Measurements from ENCODE around the gene MYH11.
"Not testable (repeated sequence)": the region's sequence is repeated elsewhere in the genome, so short reads cannot be mapped to it uniquely, and the experiment has no call there.

The MYH11 gene

DNA sequence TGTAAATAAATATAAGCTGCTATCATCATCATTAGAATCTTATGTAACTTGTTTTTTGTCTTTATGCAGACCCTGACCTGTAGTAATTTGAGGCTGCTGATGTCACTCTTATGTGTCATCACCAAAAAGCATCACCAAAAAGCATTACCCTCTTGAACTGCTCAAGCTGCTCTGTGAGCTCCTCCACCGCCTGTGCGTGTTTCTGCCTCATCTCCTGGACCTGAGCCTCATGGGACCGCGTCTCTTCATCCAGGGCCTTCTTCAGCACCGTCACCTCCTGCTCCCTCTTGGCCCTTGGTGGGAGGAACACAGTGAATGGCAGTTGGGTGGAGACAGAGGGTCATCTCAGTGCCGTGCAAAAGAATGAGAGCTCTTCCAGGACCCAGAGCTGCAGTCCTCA is 124.4 kb downstream of the MYH11 start:
- TF ChIP-seq, protein P1, sequence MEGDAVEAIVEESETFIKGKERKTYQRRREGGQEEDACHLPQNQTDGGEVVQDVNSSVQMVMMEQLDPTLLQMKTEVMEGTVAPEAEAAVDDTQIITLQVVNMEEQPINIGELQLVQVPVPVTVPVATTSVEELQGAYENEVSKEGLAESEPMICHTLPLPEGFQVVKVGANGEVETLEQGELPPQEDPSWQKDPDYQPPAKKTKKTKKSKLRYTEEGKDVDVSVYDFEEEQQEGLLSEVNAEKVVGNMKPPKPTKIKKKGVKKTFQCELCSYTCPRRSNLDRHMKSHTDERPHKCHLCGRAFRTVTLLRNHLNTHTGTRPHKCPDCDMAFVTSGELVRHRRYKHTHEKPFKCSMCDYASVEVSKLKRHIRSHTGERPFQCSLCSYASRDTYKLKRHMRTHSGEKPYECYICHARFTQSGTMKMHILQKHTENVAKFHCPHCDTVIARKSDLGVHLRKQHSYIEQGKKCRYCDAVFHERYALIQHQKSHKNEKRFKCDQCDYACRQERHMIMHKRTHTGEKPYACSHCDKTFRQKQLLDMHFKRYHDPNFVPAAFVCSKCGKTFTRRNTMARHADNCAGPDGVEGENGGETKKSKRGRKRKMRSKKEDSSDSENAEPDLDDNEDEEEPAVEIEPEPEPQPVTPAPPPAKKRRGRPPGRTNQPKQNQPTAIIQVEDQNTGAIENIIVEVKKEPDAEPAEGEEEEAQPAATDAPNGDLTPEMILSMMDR (IDR thresholded peaks at IDR 0.05; ENCODE audit: control insufficient read depth, extremely low read depth, insufficient read depth): no peak
- no peak overlapping the region for H3K4me3 ChIP-seq (ENCODE audit: low read depth, low read length)
- DNase-seq (ENCODE audit: low read depth): no peak

DNA sequence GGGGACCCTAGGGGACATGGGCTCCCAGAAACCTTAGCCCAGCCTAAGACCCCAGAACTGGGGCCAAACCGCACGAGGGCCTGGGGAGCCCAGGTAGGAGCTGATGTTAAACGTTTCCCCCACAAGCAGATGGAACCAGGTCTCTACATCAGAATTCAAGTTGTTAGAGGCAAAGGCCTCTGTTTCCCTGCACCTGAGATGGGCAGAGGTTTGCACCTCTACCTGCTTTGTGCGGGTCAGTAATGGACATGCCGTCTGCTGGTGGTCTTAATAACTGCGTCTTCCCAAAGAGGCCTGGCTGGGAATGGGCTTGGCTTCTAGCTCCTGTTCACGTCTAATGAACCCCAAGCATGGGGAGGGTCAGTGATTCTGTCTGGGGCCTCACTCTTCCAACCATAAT is 127.7 kb downstream of the MYH11 start:
- no peak for DNase-seq (ENCODE audit: low read depth)
- no peak overlapping the region for H3K4me3 ChIP-seq (ENCODE audit: low read depth, low read length)
- TF ChIP-seq, protein P1 (IDR thresholded peaks at IDR 0.05; ENCODE audit: control insufficient read depth, extremely low read depth, insufficient read depth): no peak

DNA sequence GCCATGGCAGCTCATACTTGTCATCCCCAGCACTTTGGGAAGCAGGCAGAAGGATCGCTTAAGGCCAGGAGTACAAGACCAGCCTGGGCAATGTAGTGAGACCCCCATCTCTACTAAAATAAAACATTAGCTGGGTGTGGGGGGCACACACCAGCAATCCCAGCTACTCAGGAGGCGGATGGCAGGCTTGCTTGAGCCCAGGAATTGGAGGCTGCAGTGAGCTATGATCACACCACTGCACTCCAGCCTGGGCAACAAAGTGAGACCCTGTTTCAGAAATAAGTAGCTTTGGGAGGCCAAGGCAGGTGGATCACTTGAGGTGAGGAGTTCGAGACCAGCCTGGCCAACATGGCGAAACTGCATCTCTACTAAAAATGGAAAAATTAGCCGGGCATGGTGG is 129.1 kb downstream of the MYH11 start:
- not testable (repeated sequence) for DNase-seq (ENCODE audit: low read depth); H3K4me3 ChIP-seq (ENCODE audit: low read depth, low read length)

DNA sequence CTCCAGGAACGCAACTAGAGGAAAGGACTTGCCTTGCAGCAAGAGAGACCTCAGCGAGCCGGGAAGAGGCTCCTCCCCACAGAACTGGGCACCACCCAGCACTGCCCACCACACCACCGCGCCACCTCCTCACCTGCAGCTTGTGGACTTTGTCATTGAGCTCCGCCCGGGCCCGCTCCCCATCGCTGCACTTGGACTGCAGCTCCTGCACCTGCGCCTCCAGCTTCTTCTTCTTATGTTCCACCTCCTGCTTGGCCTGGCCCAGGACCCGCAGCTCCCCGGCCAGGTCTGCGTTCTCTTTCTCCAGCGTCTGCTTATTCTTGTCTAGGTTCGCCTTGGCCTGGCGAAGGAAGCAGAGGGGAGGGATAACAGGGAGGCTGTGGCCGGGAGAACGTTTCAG is 130.1 kb downstream of the MYH11 start:
- H3K4me3 ChIP-seq (ENCODE audit: low read depth, low read length): no peak overlapping the region
- no peak for DNase-seq (ENCODE audit: low read depth)
- TF ChIP-seq, protein P1 (IDR thresholded peaks at IDR 0.05; ENCODE audit: control insufficient read depth, extremely low read depth, insufficient read depth): no peak

DNA sequence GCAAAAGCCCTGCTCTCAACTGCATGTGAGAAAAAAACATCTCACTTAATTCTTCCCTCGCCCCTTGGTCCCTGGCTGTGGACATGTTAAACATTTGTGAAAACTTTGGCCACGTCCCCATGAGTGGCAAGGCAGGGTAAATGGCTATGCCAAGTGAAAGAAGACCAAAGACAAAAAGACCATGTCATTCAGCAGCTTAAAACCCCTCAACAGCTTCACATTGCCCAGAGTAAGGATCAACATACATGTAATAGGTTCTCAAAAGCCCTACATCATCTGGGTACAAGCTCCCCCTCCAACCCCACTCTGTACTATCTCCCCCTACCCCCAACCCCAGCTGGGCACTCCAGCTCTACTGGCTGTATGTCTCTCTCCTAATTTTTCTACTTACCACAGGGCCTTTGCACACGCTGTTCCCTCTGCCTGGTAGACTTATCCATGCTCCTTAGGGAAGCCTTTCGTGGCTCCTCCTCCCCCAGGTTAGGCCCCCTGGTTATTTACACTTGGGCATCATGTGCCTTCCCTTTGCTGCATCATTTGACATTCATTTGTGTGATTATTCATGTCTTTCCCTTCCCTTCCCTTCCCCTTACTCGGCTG is 131.1 kb downstream of the MYH11 start:
- DNase-seq (ENCODE audit: low read depth): no peak
- H3K4me3 ChIP-seq (ENCODE audit: low read depth, low read length): no peak overlapping the region
- TF ChIP-seq, protein P1 (IDR thresholded peaks at IDR 0.05; ENCODE audit: control insufficient read depth, extremely low read depth, insufficient read depth): no peak

DNA sequence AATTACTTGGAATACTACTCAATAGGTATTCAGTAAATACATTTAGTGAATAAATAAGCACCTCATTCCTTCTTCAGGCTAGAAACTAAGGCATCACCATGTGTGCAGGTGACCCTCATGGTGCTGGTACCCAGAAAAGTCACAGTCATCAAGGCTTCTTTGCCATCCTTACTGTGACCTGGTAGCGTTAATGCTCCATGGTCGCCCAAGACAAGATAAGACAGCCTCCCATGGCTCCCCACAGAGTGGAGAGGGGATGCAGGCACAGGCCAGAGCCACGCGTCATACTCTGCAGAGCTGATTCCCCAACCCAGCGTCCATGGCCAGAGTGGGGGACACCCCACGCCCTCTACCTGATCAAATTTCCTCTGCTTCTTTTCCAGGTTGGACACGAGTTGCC is 133.0 kb downstream of the MYH11 start:
- TF ChIP-seq, protein P1 (IDR thresholded peaks at IDR 0.05; ENCODE audit: control insufficient read depth, extremely low read depth, insufficient read depth): no peak
- no peak for DNase-seq (ENCODE audit: low read depth)
- H3K4me3 ChIP-seq (ENCODE audit: low read depth, low read length): no peak overlapping the region

DNA sequence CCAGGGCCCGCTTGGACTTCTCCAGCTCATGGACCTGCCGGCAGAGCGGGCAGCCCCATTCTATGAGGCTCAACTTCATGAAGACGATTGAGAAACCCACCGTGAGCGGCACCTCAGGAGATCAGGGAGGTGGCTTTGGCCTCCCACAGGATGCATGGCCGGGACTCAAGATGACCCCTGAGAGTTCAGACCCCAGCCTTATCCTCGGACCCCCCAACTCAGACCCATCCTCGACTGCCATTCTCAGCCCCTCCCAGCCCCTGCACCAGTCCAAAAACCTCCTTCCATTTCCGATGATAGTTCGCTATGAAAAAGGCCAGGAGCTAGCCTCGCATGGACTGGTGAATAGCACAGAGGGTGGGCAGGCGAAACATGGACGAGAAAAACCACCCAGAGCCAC is 135.8 kb downstream of the MYH11 start:
- TF ChIP-seq, protein P1 (IDR thresholded peaks at IDR 0.05; ENCODE audit: control insufficient read depth, extremely low read depth, insufficient read depth): no peak
- DNase-seq (ENCODE audit: low read depth): no peak
- no peak overlapping the region for H3K4me3 ChIP-seq (ENCODE audit: low read depth, low read length)

Data from LNCaP clone FGC (cell line).